AG04450 (cell line): ENCODE results near the gene RPH3AL. TPM values are rescaled to one million over a fixed set of nuclear protein-coding genes. Genes with fewer than 3 reads are reported as not detected.
"Not testable (repeated sequence)": the region's sequence is repeated elsewhere in the genome, so short reads cannot be mapped to it uniquely, and the experiment has no call there.

Experiments used
- CTCF ChIA-PET: fragments of 300-600, 350-600 bp; formaldehyde crosslinking; extraction: SDS; loops from one replicate; lab custom pipeline; 2022; ENCODE audit warnings: antibody characterized with exemption, inconsistent platforms; lab: Charles Lee
- POLR2A ChIA-PET: fragments of 350-600 bp; formaldehyde crosslinking; extraction: SDS; loops from one replicate; lab custom pipeline; 2021; ENCODE audit warnings: antibody characterized with exemption, inconsistent platforms; lab: Yijun Ruan, JAX
- DNase-seq: peaks from one replicate; pipeline ENCODE4 v3.0.0-alpha.2; 2011; ENCODE audit warnings: low read depth, low spot score
- H3K27ac ChIP-seq: one replicate; pipeline ENCODE4 v1.5.1; 2012; ENCODE audit warnings: low read depth, low read length, control low read depth
- H3K27me3 ChIP-seq: one replicate; pipeline ENCODE4 v1.6.0; 2012; ENCODE audit warnings: low read length; ENCODE audit not compliant: control insufficient read depth, insufficient read depth
- H3K4me3 ChIP-seq: 2 replicates; pipeline ENCODE4 v1.5.1; 2011; ENCODE audit warnings: mild to moderate bottlenecking, low read depth, low read length, control low read depth
- H3K9me3 ChIP-seq: 2 replicates; pipeline ENCODE4 v1.5.1; 2012; ENCODE audit warnings: low read length; ENCODE audit not compliant: control insufficient read depth, insufficient read depth
- CTCF ChIP-seq: IDR thresholded peaks from 2 replicates; pipeline ENCODE4 v1.5.1; 2011; ENCODE audit warnings: low read depth, low read length, control low read depth, inconsistent platforms
- polyA plus RNA-seq: library from polyadenylated mRNA; depleted of rRNA; stranded (reverse); fragments of >200 nt; gene quantifications from 2 replicates; pipeline ENCODE4 v1.2.3, GENCODE V29; 2011

Gene RPH3AL
- polyA plus RNA-seq, 1 experiment = 1.3 TPM

- Histone ChIP-seq H3K27ac (no peak overlapping the region), H3K27me3 (peaks cover 9% of the 10 kb centered on the region), H3K9me3 (peaks cover 4% of the 10 kb centered on the region; the same call in 1 of the 2 replicates), H3K4me3 (no peak overlapping the region)
- POLR2A ChIA-PET = interaction anchor here (0.7 kb wide), 1 partner anchor 261 kb away, joined by 3 read pairs; no protein-coding TSS in a partner anchor
- CTCF ChIA-PET = no interaction called here
- no peak for TF ChIP-seq CTCF
- DNase-seq = no peak
Measured at GRCh38 chr17:278676-279059, 73.9 kb downstream of the RPH3AL start.

- Histone ChIP-seq H3K27me3 (peaks cover 9% of the 10 kb centered on the region), H3K9me3 (peaks cover 8% of the 10 kb centered on the region; the same call in 1 of the 2 replicates), H3K27ac (no peak overlapping the region), H3K4me3 (no peak overlapping the region)
- TF ChIP-seq CTCF = no peak
- DNase-seq = no peak
- ChIA-PET POLR2A (interaction anchor here (0.7 kb wide), 1 partner anchor 262 kb away, joined by 3 read pairs; no protein-coding TSS in a partner anchor), CTCF (no interaction called here)
Measured at GRCh38 chr17:278055-278675, 74.4 kb downstream of the RPH3AL start.

- CTCF ChIA-PET = no interaction called here
- Histone ChIP-seq H3K9me3 (peaks cover 13% of the 10 kb centered on the region), H3K27me3 (peaks cover 3% of the 10 kb centered on the region), H3K4me3 (no peak overlapping the region), H3K27ac (no peak overlapping the region)
- TF ChIP-seq CTCF = no peak
- POLR2A ChIA-PET = no interaction called here
- DNase-seq = no peak
Measured at GRCh38 chr17:274902-275301, 77.7 kb downstream of the RPH3AL start.

- no peak overlapping the region for H3K27ac ChIP-seq
- H3K4me3 ChIP-seq = no peak overlapping the region
- DNase-seq = no peak
- no peak for TF ChIP-seq CTCF
- peaks cover 5% of the 10 kb centered on the region for H3K27me3 ChIP-seq
- ChIA-PET POLR2A (no interaction called here), CTCF (no interaction called here)
- peaks cover 13% of the 10 kb centered on the region for H3K9me3 ChIP-seq
Measured at GRCh38 chr17:273981-274832, 78.4 kb downstream of the RPH3AL start.

- peaks cover 13% of the 10 kb centered on the region for H3K9me3 ChIP-seq
- POLR2A ChIA-PET, CTCF ChIA-PET, H3K4me3 ChIP-seq, H3K27me3 ChIP-seq, DNase-seq, H3K27ac ChIP-seq: not testable (repeated sequence)
Measured at GRCh38 chr17:272856-273255, 79.8 kb downstream of the RPH3AL start.

- H3K27me3 ChIP-seq = peaks cover 14% of the 10 kb centered on the region
- CTCF ChIA-PET, POLR2A ChIA-PET, DNase-seq, H3K27ac ChIP-seq, H3K4me3 ChIP-seq: not testable (repeated sequence)
- peaks cover 13% of the 10 kb centered on the region for H3K9me3 ChIP-seq
Measured at GRCh38 chr17:271928-272623, 80.5 kb downstream of the RPH3AL start.
